ENCODE data around the gene AK6. TPM values are rescaled to one million over a fixed set of nuclear protein-coding genes. Genes with fewer than 3 reads are reported as not detected.

AK6 gene
- total RNA-seq, 1 experiment from 2014 or later, result 75.1 TPM

DNA sequence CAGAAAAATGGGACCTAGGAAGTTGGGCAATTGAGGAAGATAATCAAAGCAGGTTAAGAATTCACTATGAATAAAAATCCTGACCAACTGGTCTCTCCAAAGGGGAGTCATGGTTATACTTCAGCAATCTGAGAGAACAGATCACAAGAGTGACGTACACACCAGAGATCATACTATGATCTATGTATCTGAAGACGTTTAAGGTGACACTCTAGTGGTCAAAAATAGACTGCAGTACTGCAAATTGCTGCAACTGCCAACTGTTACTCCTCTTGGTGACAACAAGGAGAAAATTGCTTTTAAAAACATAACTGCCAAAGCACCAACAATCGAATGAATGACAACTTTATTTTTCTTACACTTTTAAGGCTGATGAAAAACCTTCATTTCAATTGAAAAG, 4.9 kb downstream of the AK6 start:
- BruUV-seq (replicated peaks), result no TSS peak
- H3K4me1 ChIP-seq, result peaks cover 8% of the 10 kb centered on the region
- Mint-ChIP-seq H3K9me3 (ENCODE audit: unreplicated experiment) (no peaks in the 10 kb centered on the region), H3K27ac (ENCODE audit: unreplicated experiment) (no peak overlapping the region), H3K4me1 (ENCODE audit: low read depth, unreplicated experiment) (peaks cover 19% of the 10 kb centered on the region), H3K4me3 (ENCODE audit: unreplicated experiment) (no peak overlapping the region), H3K36me3 (ENCODE audit: insufficient read depth, unreplicated experiment) (peaks cover 85% of the 10 kb centered on the region), H3K27me3 (ENCODE audit: insufficient read depth, unreplicated experiment) (no peaks in the 10 kb centered on the region)
- no peaks in the 10 kb centered on the region; the same call in 1 of the 2 replicates for H3K36me3 ChIP-seq (ENCODE audit: control insufficient read depth, insufficient read depth, low read length)
- peak in 1 of 2 experiments; percentile 32 for DNase-seq
- peak; percentile 43 to 61 for TF ChIP-seq CTCF (IDR thresholded peaks at IDR 0.05; ENCODE audit: insufficient read depth in 1 of 2, low read depth in 1 of 2, low read length in 1 of 2, severe bottlenecking in 1 of 2, unreplicated experiment in 1 of 2)
- no peaks in the 10 kb centered on the region for H3K27me3 ChIP-seq (replicated peaks; ENCODE audit: control insufficient read depth, insufficient read depth, low read length)
- ChIA-PET POLR2A (no interaction called here), CTCF (no interaction called here)
- H3K9me3 ChIP-seq, result no peaks in the 10 kb centered on the region
- intact Hi-C loops (cut with micrococcal nuclease; ENCODE audit: unreplicated experiment), result no loop called here
- H3K4me3 ChIP-seq (ENCODE audit: low read depth, low read length), result no peak overlapping the region

DNA sequence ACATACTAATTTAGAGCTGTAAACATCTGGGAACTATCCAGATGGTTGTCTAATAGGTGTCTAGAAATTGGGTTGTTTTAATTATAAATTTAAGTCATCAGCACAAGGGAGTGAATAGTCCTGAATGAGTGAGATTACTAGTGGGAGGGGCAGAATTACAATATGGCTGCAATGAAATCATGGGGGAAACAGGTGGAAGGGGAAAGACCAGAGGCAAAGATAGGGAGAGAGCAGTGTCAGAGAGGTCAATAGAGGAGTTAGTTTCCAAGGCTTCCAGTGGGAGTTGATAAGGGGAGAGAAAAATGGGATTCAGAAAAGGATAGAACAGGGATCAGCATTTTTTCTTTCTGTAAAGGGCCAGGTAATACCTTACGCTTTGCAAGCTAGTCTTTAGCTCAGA, 8.9 kb downstream of the AK6 start:
- no peaks in the 10 kb centered on the region for H3K9me3 ChIP-seq
- POLR2A ChIA-PET, result no interaction called here
- peaks cover 11% of the 10 kb centered on the region for H3K4me1 Mint-ChIP-seq (ENCODE audit: low read depth, unreplicated experiment)
- no peak overlapping the region for H3K27ac Mint-ChIP-seq (ENCODE audit: unreplicated experiment)
- H3K27me3 Mint-ChIP-seq (ENCODE audit: insufficient read depth, unreplicated experiment), result no peaks in the 10 kb centered on the region
- no peaks in the 10 kb centered on the region for H3K9me3 Mint-ChIP-seq (ENCODE audit: unreplicated experiment)
- no peaks in the 10 kb centered on the region for H3K36me3 ChIP-seq (ENCODE audit: control insufficient read depth, insufficient read depth, low read length)
- H3K27me3 ChIP-seq (replicated peaks; ENCODE audit: control insufficient read depth, insufficient read depth, low read length), result no peaks in the 10 kb centered on the region
- H3K36me3 Mint-ChIP-seq (ENCODE audit: insufficient read depth, unreplicated experiment), result peaks cover 66% of the 10 kb centered on the region
- no peak for TF ChIP-seq CTCF (IDR thresholded peaks at IDR 0.05; ENCODE audit: insufficient read depth in 1 of 2, low read depth in 1 of 2, low read length in 1 of 2, severe bottlenecking in 1 of 2, unreplicated experiment in 1 of 2)
- no peaks in the 10 kb centered on the region for H3K4me1 ChIP-seq
- intact Hi-C loops (cut with micrococcal nuclease; ENCODE audit: unreplicated experiment), result no loop called here
- CTCF ChIA-PET, result no interaction called here
- H3K4me3 ChIP-seq (ENCODE audit: low read depth, low read length), result no peak overlapping the region
- DNase-seq, result no peak
- BruUV-seq (replicated peaks), result no TSS peak
- H3K4me3 Mint-ChIP-seq (ENCODE audit: unreplicated experiment), result no peak overlapping the region

- no peaks in the 10 kb centered on the region for H3K4me1 ChIP-seq
- no peaks in the 10 kb centered on the region for H3K36me3 ChIP-seq (ENCODE audit: control insufficient read depth, insufficient read depth, low read length)
- intact Hi-C loops (cut with micrococcal nuclease; ENCODE audit: unreplicated experiment), result no loop called here
- no peaks in the 10 kb centered on the region for H3K9me3 ChIP-seq
- no peaks in the 10 kb centered on the region for H3K27me3 Mint-ChIP-seq (ENCODE audit: insufficient read depth, unreplicated experiment)
- no peak for TF ChIP-seq CTCF (IDR thresholded peaks at IDR 0.05; ENCODE audit: insufficient read depth in 1 of 2, low read depth in 1 of 2, low read length in 1 of 2, severe bottlenecking in 1 of 2, unreplicated experiment in 1 of 2)
- BruUV-seq (replicated peaks), result no TSS peak
- H3K9me3 Mint-ChIP-seq (ENCODE audit: unreplicated experiment), result no peaks in the 10 kb centered on the region
- no peaks in the 10 kb centered on the region for H3K27me3 ChIP-seq (replicated peaks; ENCODE audit: control insufficient read depth, insufficient read depth, low read length)
- H3K36me3 Mint-ChIP-seq (ENCODE audit: insufficient read depth, unreplicated experiment), result peaks cover 66% of the 10 kb centered on the region
- no peak for DNase-seq
- H3K4me1 Mint-ChIP-seq (ENCODE audit: low read depth, unreplicated experiment), result peaks cover 11% of the 10 kb centered on the region
- H3K27ac Mint-ChIP-seq (ENCODE audit: unreplicated experiment), result no peak overlapping the region
- H3K4me3 Mint-ChIP-seq (ENCODE audit: unreplicated experiment), result no peak overlapping the region
- ChIA-PET POLR2A (no interaction called here), CTCF (no interaction called here)
- no peak overlapping the region for H3K4me3 ChIP-seq (ENCODE audit: low read depth, low read length)
Observed at GRCh38 chr5:69359699-69360098, 9.6 kb downstream of the AK6 start.
